Measurements from ENCODE around the gene EGFL7. TPM values are rescaled to one million over a fixed set of nuclear protein-coding genes. Genes with fewer than 3 reads are reported as not detected.

The EGFL7 gene
- polyA plus RNA-seq, 3 donors = 1.3 to 2.8 (median 2.2) TPM

GRCh38 chr9:136678624-136679023 is 15.9 kb downstream of the EGFL7 start:
- Mint-ChIP-seq H3K36me3 (peaks cover 16 to 42% of the 10 kb centered on the region in 2 donors), H3K27ac (peak overlapping the region; percentile 87 to 97 (median 94)), H3K9me3 (no peaks in the 10 kb centered on the region), H3K4me1 (peaks cover 24% of the 10 kb centered on the region), H3K27me3 (ENCODE audit: low read depth in 3 of 3) (no peaks in the 10 kb centered on the region), H3K4me3 (peak overlapping the region in 1 of 2 donors; percentile 70)
- Histone ChIP-seq H3K4me3 (replicated peaks in 1 of 3; ENCODE audit: low read depth in 2 of 3, low read length in 3 of 3) (peak overlapping the region in 1 of 3 experiments; percentile 60), H3K27ac (ENCODE audit: low read depth in 1 of 2, low read length in 2 of 2) (peak overlapping the region; percentile 70 to 87), H3K9ac (ENCODE audit: insufficient read depth, low read length, poor library complexity, severe bottlenecking) (peak overlapping the region; percentile 56), H4K20me1 (ENCODE audit: insufficient read depth, low read length) (peaks cover 86% of the 10 kb centered on the region), H3K9me3 (replicated peaks in 1 of 2; ENCODE audit: control insufficient read depth in 1 of 2, insufficient read depth in 1 of 2, low read length in 2 of 2) (no peaks in the 10 kb centered on the region), H3K27me3 (ENCODE audit: control insufficient read depth in 2 of 2, insufficient read depth in 2 of 2, low read length in 2 of 2) (no peaks in the 10 kb centered on the region), H3K36me3 (replicated peaks in 1 of 2; ENCODE audit: control insufficient read depth in 1 of 2, insufficient read depth in 2 of 2, low read length in 2 of 2) (peaks cover 34 to 41% of the 10 kb centered on the region in 2 donors), H2AFZ (ENCODE audit: insufficient read depth, low read depth, low read length, poor library complexity, severe bottlenecking) (no peak overlapping the region), H3K4me2 (replicated peaks; ENCODE audit: extremely low read depth, low read length, poor library complexity, severe bottlenecking) (peak overlapping the region; percentile 72), H3K79me2 (ENCODE audit: insufficient read depth, low read length) (peaks cover 54% of the 10 kb centered on the region), H3K4me1 (ENCODE audit: control insufficient read depth in 1 of 2, insufficient read depth in 2 of 2, low read length in 2 of 2) (peaks cover 32 to 45% of the 10 kb centered on the region in 2 donors)
- peak; percentile 62 to 79 (median 73) for DNase-seq
- 13% methylated on average over 2 of the region's 6 CpGs for WGBS (ENCODE audit: insufficient coverage)
- no peak for TF ChIP-seq CTCF (IDR thresholded peaks at IDR 0.05)
- intact Hi-C loops (cut with micrococcal nuclease) = no loop called here

- Histone ChIP-seq H3K4me3 (replicated peaks in 1 of 3; ENCODE audit: low read depth in 2 of 3, low read length in 3 of 3) (peak overlapping the region in 1 of 3 experiments; percentile 60), H4K20me1 (ENCODE audit: insufficient read depth, low read length) (peaks cover 86% of the 10 kb centered on the region), H3K9ac (ENCODE audit: insufficient read depth, low read length, poor library complexity, severe bottlenecking) (peak overlapping the region; percentile 56), H3K79me2 (ENCODE audit: insufficient read depth, low read length) (peaks cover 63% of the 10 kb centered on the region), H2AFZ (ENCODE audit: insufficient read depth, low read depth, low read length, poor library complexity, severe bottlenecking) (peak overlapping the region; percentile 56), H3K27me3 (ENCODE audit: control insufficient read depth in 2 of 2, insufficient read depth in 2 of 2, low read length in 2 of 2) (no peaks in the 10 kb centered on the region), H3K36me3 (replicated peaks in 1 of 2; ENCODE audit: control insufficient read depth in 1 of 2, insufficient read depth in 2 of 2, low read length in 2 of 2) (peaks cover 25 to 41% of the 10 kb centered on the region in 2 donors), H3K27ac (ENCODE audit: low read depth in 1 of 2, low read length in 2 of 2) (peak overlapping the region; percentile 70 to 87), H3K4me1 (ENCODE audit: control insufficient read depth in 1 of 2, insufficient read depth in 2 of 2, low read length in 2 of 2) (peaks cover 32 to 46% of the 10 kb centered on the region in 2 donors), H3K4me2 (replicated peaks; ENCODE audit: extremely low read depth, low read length, poor library complexity, severe bottlenecking) (peak overlapping the region; percentile 72), H3K9me3 (replicated peaks in 1 of 2; ENCODE audit: control insufficient read depth in 1 of 2, insufficient read depth in 1 of 2, low read length in 2 of 2) (no peaks in the 10 kb centered on the region)
- 0% methylated on average over 18 of the region's 22 CpGs for WGBS (ENCODE audit: insufficient coverage)
- Mint-ChIP-seq H3K4me1 (peaks cover 27% of the 10 kb centered on the region), H3K4me3 (peak overlapping the region; percentile 70 to 83), H3K27me3 (ENCODE audit: low read depth in 3 of 3) (no peaks in the 10 kb centered on the region), H3K36me3 (peaks cover 10 to 37% of the 10 kb centered on the region in 2 donors), H3K27ac (peak overlapping the region; percentile 87 to 97 (median 94)), H3K9me3 (no peaks in the 10 kb centered on the region)
- peak; percentile 83 for DNase-seq
- no peak for TF ChIP-seq CTCF (IDR thresholded peaks at IDR 0.05)
- intact Hi-C loops (cut with micrococcal nuclease) = no loop called here
Measured at GRCh38 chr9:136679431-136679941, 16.8 kb downstream of the EGFL7 start.
